HG02623 (cell line): ENCODE results near the gene STXBP6.

Experiments used
- ATAC-seq: cut with Tn5 transposase; IDR thresholded peaks from one replicate; pipeline ENCODE4 v1.9.1; 2021; ENCODE audit warnings: moderate library complexity; ENCODE audit not compliant: unreplicated experiment

STXBP6 gene

DNA sequence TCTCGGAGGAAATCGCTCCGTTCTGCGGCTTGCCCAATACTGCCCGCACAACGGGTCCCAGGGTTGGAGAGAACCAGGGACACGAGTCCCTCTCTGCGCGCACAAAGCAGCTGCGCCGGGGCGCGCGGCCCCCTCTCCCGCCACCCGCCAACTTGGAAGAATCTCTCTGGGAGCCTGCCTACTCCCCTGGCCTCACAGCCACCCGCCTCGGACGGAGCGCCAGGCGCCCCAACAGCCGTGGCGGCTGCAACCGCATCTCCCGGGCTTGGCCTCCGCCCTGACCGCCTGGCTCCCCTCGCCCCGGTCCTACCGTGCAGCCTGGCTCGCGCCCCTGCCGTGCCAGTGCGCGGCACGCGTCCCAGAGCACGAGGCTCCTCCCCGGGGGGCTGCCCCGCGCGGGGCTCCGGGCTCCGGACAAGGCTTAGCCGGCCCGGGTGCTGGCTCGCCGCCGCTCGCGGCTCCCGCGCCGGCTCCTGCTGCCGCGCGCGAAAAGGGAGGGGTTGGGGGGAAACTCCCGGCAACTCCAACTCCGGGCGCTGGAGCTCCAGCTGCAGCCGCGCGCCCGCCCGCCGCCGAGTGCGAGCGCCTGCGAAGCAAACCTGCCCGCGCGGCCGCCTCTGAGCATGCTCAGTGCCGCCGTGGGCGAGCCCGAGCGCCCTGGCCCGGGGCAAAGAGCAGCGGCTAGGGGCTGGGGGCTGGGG lies at the start of gene STXBP6:
Gene STXBP6 (minus strand): TSS at position 580 of the 701 bp plus-strand sequence. CDS start 75,329 bp downstream, outside the sequence.
- peak; percentile 65 for ATAC-seq

DNA sequence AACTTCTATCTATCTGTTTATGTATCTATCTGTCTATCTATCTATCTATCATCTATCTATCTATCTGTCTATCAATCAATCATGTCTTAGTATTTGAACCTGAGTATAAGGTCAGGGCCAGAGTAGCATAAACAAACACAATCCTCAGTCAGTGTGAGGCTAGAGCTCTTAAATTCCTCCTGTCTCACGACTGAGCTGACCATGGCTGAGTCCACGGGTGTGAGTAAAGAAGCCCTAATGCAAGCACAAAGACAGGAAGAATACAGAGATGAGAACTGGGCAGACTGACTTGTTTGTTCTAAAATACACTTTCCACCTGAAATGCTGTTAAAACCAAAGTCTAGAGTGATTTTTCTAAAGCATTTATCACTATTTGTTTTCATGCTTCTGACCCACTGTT lies 47.2 kb upstream of the STXBP6 start:
- ATAC-seq: no peak

DNA sequence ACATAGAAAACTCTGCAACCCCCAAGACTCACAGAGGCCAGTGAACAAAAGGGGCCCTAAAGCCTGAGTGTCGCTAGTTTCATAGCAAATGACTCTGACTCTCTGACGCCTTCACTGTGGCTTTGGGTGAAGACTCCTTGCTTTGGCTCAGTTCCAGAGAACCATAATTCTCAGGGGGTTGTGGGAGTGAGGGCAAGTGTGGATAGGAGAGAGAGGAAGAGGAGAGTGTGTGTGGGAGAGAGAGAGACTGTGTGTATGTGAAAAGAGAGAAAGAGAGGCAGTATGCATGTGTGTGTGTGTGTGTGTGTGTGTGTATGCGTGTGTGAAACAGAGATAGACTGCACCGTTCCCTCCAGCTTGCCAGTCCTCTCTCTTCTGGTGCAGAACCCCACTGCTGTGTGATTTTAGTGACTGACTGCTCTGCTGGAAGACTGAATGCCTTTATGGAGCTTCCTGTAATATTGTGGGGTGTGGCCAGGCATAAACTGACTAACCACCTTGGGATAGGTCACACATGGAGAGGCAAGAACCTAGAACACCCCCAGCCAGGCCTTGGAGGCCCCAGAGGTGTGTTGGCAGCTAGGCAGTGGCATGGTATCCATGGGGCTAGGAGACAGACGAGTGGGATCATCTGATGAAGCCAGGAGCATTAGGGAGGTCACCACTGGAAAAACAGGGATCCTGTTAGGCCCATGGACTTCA lies 45.9 kb upstream of the STXBP6 start:
- ATAC-seq: no peak

DNA sequence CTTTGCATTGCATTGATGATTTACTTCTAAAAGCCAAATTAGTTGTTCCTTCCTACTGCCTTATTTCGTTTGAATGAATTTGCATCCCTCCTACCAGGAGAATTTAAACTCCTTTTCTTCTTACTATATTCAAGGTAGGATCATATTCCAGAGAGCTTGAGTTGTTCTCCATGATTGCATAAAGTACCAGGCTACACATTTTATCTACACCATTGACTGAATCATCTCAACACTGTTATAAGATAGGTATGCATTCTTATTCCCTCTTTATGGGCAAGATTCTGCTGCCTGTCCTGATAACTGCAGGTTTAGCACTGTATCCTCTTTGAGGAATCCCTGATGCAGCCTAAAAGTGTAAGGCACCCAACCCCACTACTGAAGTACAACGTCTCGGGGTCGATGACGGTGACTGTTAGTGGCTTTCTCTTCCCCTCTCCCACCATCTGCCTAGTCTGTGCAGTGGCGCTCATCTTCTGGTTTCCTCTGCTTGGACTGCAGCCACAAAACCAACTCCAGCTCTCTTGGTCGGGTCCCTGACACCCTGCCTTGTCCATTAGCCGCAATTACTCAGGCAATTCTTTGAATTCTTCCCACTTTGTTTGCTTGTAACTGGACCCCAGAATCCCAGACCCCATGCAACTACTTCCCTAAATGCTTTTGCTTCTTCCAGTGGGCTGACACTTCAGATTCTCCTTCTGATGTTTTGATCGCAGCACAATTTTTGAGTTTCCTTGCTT lies 44.4 kb upstream of the STXBP6 start:
- ATAC-seq: no peak

DNA sequence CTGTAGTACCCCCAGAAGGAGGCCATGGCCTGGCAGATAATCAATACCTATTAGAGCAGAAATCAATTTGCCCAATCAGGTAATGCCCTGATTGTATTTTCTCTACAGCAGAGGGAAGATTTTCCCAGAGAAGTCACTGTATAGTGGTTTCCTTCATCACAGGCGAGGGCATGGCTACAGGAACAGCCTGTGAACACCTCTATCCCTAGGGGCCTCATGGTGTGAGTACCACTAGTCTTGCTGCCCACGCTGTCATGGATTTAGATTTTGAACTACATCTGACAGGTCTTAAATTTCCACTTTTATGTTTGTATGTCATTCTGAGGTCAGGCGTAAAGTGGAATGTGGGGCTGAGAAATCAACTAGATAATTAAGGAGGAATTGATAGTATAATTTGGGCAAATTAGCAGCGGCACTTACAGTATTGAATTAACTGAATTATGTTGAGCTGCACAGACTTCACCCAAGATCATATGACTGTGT lies 42.4 kb upstream of the STXBP6 start:
- ATAC-seq: no peak

DNA sequence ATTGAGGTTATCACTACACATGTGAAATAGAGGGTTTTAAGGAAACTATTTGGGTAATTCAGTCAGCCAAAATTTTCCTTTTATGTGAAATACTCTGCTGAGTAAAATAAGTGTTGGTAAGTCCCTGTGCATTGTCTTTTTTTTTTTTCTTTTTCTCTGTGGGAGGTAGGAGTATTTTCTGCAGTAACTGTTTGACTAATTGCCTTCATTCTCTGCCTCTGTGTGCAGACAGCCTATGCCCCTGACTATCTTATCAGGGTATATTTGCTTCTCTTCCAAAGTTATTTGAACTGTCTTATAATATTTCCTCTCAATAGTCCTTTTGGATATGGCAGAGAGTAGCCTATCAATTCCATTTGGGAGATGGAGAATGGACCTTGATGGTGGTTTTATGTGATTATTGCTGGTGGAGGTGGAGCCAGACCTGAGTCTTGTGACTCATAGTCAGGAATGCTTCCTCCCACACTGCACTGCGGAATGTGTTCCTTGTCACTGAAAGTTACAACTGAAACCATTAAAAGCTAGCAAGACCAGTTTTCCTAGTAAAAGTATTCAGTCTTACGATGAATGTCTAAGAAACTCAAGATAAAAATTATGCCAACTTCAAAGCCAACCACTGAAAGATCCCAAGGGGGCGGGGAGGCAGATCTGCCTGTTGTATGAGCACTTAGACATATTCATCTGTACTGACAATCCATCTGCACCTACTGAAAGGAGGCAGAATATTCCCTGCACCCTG lies 40.9 kb upstream of the STXBP6 start:
- no peak for ATAC-seq

DNA sequence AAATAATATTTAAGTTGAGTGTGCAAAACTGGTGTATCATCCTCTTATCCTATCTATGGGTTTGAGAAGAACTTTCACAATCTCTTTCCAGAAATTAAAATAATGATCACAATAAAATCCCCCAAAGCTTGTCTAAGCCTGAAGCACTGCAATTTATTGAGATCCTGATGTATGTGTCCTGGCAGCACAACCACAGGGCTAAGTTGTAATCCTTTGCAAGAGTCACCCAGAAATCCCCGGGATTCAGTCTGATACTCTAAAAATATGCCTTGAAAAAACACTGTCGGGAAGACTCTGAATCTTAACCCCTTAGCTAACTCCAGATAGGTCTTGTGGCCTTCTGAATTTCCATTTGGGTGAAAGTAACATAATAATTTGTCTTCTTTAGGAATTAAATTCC lies 40.3 kb upstream of the STXBP6 start:
- no peak for ATAC-seq

DNA sequence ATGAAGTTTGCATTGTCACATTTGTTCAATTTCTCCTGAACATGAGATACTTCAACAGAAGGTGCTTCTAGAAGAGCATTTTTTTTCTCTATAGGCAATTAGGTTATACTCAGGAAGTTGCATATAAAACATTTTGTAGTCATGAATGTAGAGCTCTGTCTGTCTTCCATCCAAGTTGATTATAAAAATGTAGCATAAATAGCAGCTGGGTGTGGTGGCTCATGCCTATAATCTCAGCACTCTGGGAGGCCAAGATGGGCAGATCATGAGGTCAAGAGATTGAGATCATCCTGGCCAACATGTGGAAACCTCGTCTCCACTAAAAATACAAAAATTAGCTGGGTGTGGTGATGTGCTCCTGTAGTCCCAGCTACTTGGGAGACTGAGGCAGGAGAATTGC lies 39.5 kb upstream of the STXBP6 start:
- ATAC-seq: no peak

DNA sequence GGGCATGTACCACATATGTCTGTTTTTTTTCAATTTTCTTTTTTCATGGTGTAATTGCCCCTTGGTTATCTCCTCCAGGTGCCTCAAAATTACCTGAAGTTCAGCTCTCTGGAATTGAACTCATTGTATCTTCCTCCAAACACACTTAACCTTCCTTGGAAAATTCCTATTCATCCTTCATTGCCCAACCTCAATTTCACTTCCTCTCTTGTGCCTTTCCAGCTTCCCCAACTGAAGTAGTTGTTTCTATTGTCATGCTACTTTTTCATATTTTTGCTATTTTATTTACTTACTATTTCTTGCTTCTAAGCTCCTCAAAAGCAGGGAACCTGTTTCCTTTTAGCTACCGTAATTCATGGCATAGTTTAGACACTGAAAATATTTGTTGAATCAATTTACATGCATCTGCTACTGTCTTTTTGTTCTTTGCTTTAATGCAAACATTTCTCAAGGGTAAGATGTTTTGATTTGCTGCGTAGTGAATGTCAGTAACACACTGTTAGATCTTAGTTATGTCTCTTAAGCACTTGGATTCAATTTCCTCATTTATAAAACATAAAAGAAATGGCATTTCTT lies 37.0 kb upstream of the STXBP6 start:
- ATAC-seq: no peak

DNA sequence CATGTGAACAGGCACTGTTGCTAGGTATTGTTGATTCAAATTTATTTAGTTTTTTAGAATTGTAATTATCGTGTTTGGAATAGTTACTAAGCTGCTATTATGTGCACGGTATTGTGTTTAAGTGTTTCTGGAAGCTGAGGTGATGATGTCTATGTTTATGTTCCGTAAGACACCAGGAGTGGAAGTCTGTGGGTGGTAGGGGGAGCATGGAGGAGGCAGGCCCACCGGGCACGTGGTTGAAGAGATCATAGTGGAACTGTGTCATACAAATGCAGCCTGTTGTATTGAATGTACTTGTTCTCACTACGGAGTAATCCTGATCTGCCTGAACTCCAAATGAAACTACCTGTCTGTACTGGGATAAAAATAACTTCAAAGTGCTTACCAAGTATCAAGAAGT lies 36.1 kb upstream of the STXBP6 start:
- no peak for ATAC-seq

DNA sequence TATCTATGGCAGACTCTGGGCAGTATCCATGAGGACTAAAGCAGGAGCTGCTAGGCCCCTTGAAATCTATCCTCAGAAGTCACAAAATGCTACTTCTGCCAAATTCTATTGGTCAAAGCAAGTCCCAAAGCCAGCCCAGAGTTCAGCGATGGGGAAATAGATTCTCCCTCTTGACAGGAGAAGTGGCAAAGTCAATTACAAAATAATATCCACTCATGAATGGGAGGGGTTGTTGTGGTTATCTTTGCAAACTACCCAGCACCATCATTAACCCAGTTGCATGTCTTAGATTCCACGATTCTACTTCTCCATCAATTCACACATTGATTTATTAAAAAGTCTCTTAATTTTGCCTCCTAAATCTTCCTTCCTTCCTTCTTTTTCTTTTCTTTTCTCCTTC lies 30.7 kb upstream of the STXBP6 start:
- no peak for ATAC-seq

DNA sequence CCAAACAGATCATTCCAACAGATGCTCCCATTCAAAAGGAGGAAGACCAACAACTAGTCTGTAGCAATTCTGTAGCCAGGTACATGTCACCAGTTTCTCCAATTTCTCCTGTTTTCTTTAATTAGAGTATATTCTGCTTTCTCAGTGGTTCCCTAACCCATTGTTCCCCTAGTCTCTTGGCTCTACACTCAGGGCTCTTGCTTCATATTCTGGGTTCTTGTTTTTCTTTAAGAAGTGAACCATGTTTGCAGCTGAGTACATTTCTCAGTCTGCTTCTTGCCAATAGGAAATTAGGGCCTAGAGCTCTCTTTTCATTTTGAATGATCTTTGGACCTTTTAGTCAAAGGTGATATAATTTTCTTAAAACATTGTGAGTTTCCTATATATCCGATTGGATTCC lies 29.4 kb upstream of the STXBP6 start:
- ATAC-seq: no peak

DNA sequence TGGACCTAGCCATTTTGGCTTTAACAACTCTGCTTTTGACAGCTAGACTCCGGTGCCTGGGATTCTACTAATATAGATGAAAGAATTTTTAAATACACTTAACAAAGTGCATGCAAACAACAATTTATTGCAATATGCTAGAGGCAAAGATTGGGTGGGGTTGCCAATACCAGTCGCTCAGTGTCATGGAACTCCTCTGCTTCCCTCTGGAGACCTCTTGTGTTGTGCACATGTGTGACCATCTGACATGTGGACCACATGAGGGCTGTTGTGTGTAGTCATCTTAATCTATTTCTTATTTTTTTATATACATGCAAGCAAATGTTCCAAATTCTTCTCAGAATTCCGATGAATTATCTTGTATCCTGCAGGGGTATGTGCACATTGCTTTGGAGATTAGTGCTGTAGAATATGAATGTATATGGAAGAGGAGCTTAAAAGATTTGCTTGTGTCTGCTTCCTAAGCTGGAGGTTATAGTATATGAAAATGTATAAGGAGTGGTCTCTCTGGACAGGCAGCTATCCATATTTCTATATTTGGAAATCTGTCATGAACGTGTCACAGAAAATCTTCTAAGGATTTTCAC lies 24.2 kb upstream of the STXBP6 start:
- ATAC-seq: no peak

DNA sequence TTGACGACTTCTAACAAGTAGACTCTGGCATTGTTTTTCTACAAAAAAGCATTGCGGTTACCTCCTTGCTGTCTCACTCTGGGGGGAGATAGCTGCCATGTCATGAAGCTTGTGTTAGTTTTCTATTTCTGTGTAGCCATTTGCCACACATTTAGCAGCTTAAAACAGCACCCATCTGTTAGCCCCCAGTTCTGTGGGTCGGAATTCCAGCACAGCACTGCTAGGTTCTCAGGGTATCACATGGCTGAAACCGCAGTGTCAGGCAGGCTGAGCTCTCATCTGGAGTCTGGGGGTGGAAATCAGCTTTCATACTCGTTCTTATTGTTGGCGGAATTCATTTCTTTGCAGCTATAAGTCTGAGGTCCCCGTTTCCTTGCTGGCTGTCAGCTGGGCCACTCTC lies 19.9 kb upstream of the STXBP6 start:
- ATAC-seq: no peak

DNA sequence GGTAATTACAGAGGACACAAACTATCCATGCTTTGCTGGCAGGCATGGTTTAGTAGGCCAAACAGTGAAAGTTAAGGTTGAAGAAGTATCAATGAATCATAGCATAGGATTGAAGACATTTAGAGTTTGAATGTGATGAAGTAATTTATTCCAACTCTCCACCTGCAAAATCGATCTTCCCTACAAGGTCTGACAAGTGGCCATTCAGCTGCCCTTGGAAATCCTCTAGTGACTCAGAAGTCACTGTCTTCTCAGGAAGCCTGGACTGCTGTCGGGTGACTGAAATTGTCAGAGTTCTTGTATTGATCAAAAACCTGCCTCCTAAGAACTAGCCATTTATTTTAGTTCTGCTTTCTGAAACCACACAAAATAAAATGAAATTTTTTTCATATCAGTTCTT lies 17.7 kb upstream of the STXBP6 start:
- ATAC-seq: no peak

DNA sequence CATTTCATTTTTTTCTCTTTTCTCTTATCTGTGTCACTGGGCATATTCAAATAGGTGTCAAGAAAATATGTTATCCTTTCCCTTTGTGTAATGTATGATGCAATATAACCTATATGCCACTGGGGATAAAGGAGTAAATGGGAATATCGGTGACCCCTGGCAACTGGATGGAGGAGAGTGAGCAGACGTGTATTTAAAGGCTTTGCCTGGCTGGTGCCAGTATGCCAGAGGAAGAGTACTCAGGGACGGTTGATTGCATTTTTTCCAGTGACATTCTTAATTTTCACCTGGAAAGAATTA lies 12.0 kb upstream of the STXBP6 start:
- no peak for ATAC-seq

DNA sequence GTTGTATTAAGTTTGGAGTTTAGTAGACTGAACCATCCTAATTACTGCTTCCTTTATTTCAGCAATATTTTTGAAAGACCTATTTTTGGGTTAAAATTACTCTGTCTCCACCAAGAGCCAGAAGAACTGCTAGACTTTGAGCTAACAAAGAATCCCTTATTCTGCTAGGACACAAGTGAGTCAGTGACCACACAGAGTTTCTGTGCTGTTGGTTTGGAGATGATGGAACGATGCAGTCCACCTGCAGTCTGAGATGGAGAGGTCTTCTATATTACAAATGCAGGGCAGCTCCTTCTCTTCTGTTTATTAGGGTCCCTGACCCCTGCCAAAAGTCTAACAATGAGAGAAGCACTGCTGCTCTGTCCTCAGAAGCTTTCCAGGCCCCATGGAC lies 6.7 kb upstream of the STXBP6 start:
- no peak for ATAC-seq

DNA sequence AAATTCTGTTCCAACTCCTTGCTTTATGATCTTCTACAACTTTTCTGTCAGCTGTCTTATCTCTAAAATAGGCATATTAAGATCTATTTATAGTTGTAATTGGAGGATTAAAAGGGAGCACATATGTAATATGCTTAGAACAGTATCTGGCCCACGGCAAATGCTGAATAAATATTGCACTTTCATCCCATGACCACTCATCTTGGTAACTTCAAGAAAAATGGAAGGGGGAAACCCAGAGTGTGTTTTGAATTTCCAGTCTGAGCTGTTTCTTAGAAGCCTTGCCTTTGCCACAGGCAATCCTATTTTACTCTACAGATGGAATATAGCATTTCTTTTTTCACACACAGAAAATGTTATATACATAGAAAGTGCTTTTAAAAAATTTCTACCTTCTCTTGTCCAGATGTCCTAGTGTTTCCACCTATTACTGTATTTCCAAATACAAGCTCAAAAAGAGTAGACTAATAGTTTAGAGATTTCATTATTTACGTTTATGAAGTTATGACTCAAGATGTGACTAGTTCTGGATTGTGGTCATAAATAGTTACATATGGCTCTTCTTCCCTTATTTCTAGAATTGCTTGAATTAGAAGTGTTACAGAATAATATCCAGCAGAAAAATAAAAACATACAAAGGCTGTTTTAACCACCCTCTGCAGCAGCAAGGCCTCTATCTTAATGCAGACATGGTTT lies 6.2 kb upstream of the STXBP6 start:
- no peak for ATAC-seq

DNA sequence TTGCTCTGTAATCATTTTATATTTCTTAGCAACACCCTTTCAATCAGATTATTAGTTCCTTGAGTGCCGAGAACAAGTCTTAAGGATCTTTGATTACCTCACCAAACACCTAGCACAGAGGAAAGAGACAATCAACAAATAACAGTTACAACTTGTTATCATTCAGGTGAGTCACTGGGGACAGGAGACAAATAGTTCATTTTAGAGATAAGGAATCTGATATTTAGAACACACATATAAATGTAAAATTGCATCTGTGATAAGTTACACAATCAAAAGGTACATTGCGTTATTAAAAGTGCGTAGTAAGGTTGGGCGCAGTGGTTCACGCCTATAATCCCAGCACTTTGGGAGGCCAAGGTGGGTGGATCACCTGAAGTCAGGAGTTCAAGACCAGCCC lies 5.1 kb upstream of the STXBP6 start:
- no peak for ATAC-seq

DNA sequence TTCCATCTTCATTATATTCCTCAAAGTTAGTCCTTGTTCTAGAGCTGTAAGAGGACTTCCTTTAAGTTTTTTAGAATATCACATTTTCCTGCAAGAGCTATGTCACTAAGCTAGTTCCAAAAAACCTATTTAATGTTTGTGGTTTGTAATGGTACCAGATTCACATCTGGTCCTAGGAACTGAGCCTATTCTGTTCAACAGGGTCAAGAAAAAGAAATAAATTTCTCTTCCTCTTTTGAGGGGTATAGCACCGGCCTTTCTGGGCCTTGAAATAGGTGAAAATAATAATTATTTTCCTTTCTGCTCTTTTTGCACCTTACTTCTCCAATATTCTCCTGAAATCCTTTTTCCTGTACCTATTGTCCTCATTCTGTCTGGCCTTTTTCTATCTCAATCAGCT lies 3.6 kb upstream of the STXBP6 start:
- no peak for ATAC-seq
